GM12892 (cell line): Measurements from ENCODE around the gene BACE2.

ENCODE experiments used
- DNase-seq: peaks from one replicate; pipeline ENCODE4 v3.0.0; 2011; ENCODE audit not compliant: insufficient read length
- FAIRE-seq: peaks from 2 replicates; lab custom pipeline; 2011; peaks lifted over from hg19 to GRCh38; lab: Jason Lieb, UNC
- POLR2A ChIP-seq: IDR thresholded peaks from 2 replicates; pipeline ENCODE4 v1.6.1; 2011; ENCODE audit warnings: low read depth, low read length, control low read depth
- POLR2AphosphoS5 ChIP-seq: IDR thresholded peaks from 2 replicates; pipeline ENCODE4 v1.6.1; 2011; ENCODE audit warnings: low read depth, low read length, control low read depth
- TAF1 ChIP-seq: IDR thresholded peaks from 2 replicates; pipeline ENCODE4 v1.6.1; 2011; ENCODE audit warnings: low read depth, mild to moderate bottlenecking, control low read depth, low read length, borderline replicate concordance

BACE2 gene

DNA sequence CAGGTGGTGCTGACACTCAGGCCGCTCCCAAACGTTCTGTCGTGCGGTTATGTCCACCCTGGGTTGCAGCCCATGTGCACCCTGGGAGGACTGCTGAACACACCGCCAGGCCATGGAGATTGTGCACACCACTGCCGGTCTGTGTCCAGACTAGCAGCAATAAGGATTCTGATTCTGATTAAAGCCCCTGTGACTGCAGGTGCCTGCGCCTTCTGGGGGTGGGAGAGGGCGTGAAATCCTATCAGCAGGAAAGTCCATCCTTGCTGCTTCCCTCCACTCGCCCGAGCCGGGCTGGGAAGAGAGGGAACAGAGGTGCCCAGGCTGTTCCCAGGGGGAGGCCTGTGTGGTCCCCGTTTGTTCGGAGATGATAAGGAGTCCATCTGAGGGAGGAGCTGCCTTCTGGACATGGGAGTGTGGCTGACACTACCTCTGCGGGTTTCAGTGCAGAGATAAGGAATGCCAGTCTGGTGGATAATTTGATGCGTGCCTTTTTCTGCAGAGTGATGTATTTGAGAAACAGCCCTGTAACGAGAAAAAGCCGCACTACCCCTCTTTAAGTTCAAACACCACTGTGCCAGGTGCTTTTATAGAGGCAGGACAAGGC, 41.2 kb downstream of the BACE2 start:
- no peak for FAIRE-seq
- no peak for DNase-seq
- TF ChIP-seq POLR2AphosphoS5, result no peak
- TF ChIP-seq POLR2A, result no peak
- TF ChIP-seq TAF1, result no peak

DNA sequence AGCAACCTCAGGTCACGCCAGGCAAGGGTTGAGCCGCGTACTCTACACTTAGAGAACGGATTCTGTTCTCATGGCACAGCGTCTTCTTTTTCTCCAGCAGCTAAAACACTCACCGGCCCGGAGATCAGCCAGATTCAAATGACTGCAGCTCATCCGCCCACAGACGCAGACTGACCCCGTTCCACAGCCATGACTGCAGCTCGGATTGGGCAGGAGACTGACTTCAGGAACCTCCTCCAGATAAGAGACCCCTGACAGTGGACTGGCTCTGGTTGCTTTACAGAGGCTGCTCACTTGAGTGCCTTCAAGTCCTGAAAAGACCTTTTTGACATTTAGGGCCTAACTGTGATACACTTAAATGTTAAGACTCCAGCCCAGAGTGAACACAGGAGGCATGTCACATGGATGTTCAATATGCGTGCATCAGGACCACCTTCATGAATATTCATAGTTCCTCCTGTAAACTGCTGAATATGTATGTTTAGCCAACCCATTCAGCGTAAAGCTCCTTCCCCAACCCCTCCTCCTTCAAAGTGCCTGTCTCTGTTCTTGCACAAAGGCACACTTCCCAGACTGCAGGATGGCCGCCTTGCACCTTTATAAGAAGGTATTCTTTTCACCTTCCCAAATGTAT, 42.6 kb downstream of the BACE2 start:
- TF ChIP-seq POLR2A (no peak), TAF1 (no peak), POLR2AphosphoS5 (no peak)
- DNase-seq (no peak), FAIRE-seq (no peak)

DNA sequence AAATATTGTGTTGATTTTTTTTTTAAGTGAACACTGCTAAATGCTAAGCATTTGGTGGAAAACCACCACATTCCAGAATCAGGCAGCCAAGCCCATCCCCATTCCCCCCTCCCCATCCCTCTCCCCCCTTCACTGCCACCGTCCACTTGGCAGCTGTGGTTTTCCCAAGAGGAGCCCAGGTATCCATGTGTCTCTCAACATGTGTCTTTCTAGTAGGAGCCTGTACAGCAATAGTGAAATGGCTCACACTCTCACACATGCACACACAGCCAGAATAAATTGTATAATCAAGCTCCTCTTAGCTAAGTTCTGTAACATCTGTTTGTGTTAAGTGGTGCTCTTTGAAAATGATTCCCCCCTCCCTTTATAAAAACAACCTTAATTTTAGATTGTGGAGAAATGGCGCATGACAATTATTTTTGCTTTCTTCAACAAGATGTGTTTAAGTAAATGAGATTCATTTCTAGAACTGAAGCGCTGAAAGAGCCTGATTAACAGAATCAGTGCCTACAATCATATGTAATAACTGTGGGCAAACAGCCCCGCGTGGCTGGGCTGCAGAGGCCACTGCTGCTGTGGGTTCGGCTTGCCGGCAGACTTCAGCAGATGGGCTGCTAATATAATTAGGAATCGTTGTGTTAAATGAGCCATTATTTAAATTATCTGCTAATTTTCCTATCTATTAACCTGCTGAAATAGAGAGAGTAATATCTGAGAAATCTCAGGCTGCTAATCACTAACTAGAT, 43.3 kb downstream of the BACE2 start:
- FAIRE-seq (no peak), DNase-seq (no peak)
- no peak for TF ChIP-seq POLR2A
- no peak for TF ChIP-seq POLR2AphosphoS5
- no peak for TF ChIP-seq TAF1

DNA sequence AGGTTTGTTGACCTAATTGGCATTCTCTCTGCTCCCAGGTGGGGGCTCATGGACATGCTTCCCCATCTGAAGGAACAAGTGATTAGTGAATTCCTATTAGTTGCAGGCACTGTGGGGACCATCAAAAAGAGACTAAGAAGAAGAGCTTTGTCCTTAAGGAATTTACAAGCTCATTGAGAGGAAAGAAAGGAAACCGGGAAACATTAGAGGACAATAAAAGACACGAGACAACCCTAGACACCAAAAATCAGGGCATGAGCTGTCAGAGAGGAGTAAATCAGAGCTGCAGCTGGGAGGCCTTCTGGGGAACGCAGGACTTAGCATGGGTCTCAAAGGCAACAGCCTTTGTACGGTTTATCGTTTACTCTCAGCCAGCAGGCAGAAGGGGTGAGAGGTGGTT, 45.1 kb downstream of the BACE2 start:
- DNase-seq (no peak), FAIRE-seq (no peak)
- no peak for TF ChIP-seq POLR2A
- TF ChIP-seq POLR2AphosphoS5, result no peak
- no peak for TF ChIP-seq TAF1

DNA sequence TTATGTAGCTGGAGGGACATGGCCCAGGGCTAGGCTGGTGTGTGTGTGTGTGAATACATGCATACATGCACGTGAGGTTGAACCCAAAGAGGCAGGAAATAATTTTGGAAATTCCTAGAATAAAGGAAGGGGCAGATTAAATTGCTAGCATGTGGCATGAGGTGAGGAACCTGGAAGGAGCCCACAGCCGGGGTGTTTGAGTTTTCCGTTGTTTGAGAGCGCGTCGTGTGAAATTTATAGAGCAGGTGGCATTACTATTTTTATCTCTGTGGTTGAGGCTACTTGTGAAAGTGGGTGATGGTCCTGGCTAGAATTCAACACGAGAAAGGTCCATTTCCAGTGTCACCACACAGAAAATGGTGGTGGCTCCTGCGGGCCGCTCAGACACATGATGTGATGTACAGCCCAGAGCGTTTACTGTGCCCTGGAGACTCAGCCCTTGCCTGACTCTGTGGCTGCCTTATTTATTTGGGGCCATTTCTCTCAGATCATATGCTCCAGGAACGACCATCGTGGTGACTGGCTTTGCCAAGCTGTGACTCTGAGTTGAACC, 48.0 kb downstream of the BACE2 start:
- no peak for FAIRE-seq
- no peak for TF ChIP-seq TAF1
- TF ChIP-seq POLR2A, result no peak
- TF ChIP-seq POLR2AphosphoS5, result no peak
- DNase-seq, result no peak

DNA sequence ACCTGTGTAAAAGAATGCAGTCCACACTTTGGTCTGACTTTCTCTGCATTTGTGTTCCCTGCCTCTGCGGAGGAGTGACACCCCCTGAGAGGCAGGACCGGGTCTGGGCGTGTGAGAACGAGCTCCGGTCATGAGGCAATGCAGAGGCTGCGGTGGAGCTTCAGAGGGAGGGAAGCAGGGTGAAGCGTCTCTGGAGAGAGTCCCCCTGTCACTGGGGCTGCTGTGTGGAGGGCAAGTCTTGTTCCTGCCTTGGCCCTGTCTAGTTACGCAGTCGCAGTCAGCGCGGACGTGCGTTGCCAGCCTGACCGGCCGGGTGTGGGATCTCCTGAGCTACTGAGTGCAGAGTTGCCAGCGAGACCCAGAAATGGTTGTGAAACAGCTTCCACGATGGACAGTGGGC, 48.5 kb downstream of the BACE2 start:
- DNase-seq (no peak), FAIRE-seq (no peak)
- TF ChIP-seq POLR2A (no peak), POLR2AphosphoS5 (no peak), TAF1 (no peak)

DNA sequence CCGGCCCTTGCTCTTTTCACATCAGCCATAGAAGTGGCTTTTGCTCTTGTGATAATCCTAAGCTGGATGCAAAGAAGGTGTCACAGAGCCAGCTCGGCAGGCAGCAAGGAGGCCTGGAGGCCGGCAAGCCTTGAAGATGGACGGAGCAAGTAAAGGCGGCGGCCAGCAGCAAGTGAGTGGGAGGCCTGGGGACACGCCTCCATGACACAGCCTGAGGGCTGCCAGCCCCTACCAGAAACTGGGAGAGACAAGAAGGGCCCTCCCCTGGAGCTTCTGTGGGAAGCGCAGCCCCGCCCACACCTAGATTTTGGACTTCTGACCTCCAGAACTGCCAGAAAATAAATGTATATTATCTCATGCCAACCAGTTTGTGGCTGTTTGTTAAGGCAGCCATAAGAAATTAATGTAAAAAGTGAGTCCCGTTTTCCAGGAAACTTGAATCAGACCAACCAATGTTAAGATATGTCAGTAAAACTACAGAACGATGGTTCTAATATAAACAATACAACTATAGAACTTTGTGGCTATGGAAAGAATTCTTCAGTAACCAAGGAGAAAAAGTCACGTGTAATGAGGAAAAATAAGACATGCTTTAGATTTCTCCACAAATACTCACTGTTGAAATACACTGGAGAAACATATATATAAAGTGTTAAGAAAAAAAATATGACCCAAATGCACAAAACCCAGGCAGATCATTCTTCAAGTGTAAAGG, 49.9 kb downstream of the BACE2 start:
- TF ChIP-seq TAF1, result no peak
- no peak for TF ChIP-seq POLR2AphosphoS5
- no peak for TF ChIP-seq POLR2A
- FAIRE-seq (no peak), DNase-seq (no peak)

DNA sequence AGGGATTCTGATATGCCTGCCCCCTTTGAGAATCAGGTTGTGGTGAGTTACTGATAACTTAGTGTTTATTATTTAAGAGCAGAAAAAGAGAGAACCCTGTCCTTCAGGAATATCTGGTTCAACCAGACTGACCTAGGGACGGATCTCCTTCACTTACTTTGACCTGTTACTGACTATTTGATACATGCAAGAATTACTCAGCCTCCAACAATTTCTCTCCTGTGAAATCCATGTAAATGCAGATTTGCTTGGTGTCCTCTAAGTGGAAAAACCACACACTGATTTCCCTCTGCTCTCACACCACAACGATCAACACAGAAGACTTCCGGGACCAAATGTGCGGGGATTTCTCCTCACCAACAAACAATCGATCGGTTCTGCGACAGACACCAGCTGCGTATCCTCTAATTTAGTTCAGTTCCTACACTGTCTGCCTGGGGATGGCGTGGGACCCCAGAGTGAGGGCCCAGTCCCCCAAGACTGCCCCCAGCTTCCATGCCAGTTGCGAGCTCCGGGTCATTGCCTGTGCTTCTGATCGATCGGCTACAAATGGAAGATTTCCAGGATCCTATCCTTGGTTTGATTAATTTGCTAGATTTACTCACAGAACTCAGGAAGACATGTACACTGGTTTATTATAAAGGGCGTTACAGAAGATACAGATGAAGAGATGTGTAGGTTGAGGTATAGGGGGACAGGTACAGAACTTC, 51.7 kb downstream of the BACE2 start:
- DNase-seq, result no peak
- FAIRE-seq, result no peak

DNA sequence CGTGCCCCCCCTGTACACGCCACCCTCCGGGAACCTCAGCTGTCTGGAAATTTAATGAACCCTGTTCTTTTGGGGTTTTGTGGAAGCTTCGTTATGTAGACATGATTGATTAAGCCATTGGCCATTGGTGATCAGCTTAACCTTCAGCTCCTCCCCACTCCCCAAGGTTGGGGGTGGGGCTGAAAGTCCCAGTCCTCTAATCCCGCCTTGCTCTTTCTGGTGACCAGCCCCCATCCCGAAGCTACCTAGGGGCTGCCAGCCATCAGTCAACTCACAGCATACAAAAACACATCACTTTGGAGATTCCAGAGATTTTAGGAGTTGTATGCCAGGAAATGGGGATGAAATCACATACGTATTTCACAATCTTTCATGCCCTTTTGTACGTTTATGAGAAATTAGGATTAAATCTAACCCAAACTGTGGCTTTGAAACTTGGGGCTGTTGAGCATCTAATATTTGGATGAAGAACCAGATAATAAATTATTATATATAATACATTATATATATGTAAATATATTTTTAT, 52.3 kb downstream of the BACE2 start:
- TF ChIP-seq POLR2A (no peak), POLR2AphosphoS5 (no peak), TAF1 (no peak)
- no peak for FAIRE-seq
- no peak for DNase-seq

More for the DNA sequence above, 51.7 kb downstream of the BACE2 start:
- TF ChIP-seq POLR2A (no peak), POLR2AphosphoS5 (no peak), TAF1 (no peak)
